Body of pancreas (tissue), 4 donors: ENCODE data around the gene NECTIN4. TPM values are rescaled to one million over a fixed set of nuclear protein-coding genes. Genes with fewer than 3 reads are reported as not detected.

Source experiments
- ATAC-seq: fragments of 150-250 bp; one replicate; pipeline ENCODE4 v1.9.1; 2016
- DNase-seq, 4 donors: peaks; one replicate each; pipeline ENCODE4 v3.0.0-alpha.2; 2019
- H3K27ac ChIP-seq, 4 donors: fragments of 200-600 bp; sonication (generic); 1 replicate in 3 of 4; 2 replicates in 1 of 4; pipeline versions ENCODE4 v1.5.1 to v1.6.1; 2016 to 2019; ENCODE audit warnings: mild to moderate bottlenecking in 1 of 4, mixed read lengths in 1 of 4, moderate library complexity in 1 of 4
- H3K27me3 ChIP-seq, 2 donors: fragments of 200-600 bp; sonication (generic); one replicate each; pipeline ENCODE4 v1.6.0; 2016; ENCODE audit warnings: mild to moderate bottlenecking in 1 of 2
- H3K36me3 ChIP-seq, 2 donors: fragments of 200-600 bp; sonication (generic); replicated peaks in 1 of 2; 2 replicates each; pipeline ENCODE4 v1.5.1; 2016; ENCODE audit warnings: low read depth in 2 of 2; ENCODE audit not compliant: insufficient read depth in 1 of 2
- H3K4me1 ChIP-seq: fragments of 200-600 bp; sonication (generic); one replicate; pipeline ENCODE4 v1.6.0; 2016
- H3K4me3 ChIP-seq, 2 donors: fragments of 200-600 bp; sonication (generic); 1 replicate in 1 of 2; 2 replicates in 1 of 2; pipeline ENCODE4 v1.5.1; 2016 to 2019
- H3K9me3 ChIP-seq, 3 donors: fragments of 200-600 bp; sonication (generic); 1 replicate in 2 of 3; 2 replicates in 1 of 3; pipeline ENCODE4 v1.5.1; 2016
- CTCF ChIP-seq, 7 experiments: fragments of 450-650 bp in 4 of 7; fragments of 200-600 bp in 3 of 7; sonication (generic) in 3 of 7; IDR thresholded peaks; one replicate each; pipeline ENCODE4 v1.5.1; 2016 to 2019; ENCODE audit warnings: antibody characterized with exemption in 7 of 7
- POLR2A ChIP-seq, 3 donors: fragments of 450-650 bp; IDR thresholded peaks; one replicate each; pipeline ENCODE4 v1.6.1; 2016; ENCODE audit warnings: antibody characterized with exemption in 3 of 3, mild to moderate bottlenecking in 2 of 3
- WGBS, 2 donors: methylation state at CpG; one replicate each; pipeline ENCODE4 v1.1.5; 2017; 5-methylcytosine and 5-hydroxymethylcytosine counted together
- intact Hi-C: fragments of 100-400 bp; cut with DNase I; formaldehyde crosslinking; loops from one replicate; pipeline ENCODE4 v1.15.1; 2023
- total RNA-seq, 2 donors: library from RNA; depleted of rRNA; stranded (reverse); fragments of >200 nt; gene quantifications; one replicate each; pipeline ENCODE4 v1.1.0, GENCODE V29; 2016

Gene NECTIN4
- total RNA-seq, 2 donors from 2014 or later = 3.0 to 4.2 TPM

- no peaks in the 10 kb centered on the region for H3K36me3 ChIP-seq
- DNase-seq (no peak), ATAC-seq (no peak)
- H3K27me3 ChIP-seq = no peaks in the 10 kb centered on the region
- H3K4me1 ChIP-seq = peaks cover 55% of the 10 kb centered on the region
- H3K4me3 ChIP-seq = no peak overlapping the region
- TF ChIP-seq CTCF (IDR thresholded peaks at IDR 0.05) (no peak), POLR2A (IDR thresholded peaks at IDR 0.05) (no peak)
- 41 to 45% methylated on average over 1 of the region's 1 CpG for WGBS, 2 donors
- H3K27ac ChIP-seq = no peak overlapping the region
- H3K9me3 ChIP-seq = no peaks in the 10 kb centered on the region
- intact Hi-C loops = no loop called here
These were observed 24.6 kb upstream of the NECTIN4 start for GRCh38 chr1:161113915-161114314.

GRCh38 chr1:161111527-161111926, 22.2 kb upstream of the NECTIN4 start:
- H3K4me1 ChIP-seq = peaks cover 42% of the 10 kb centered on the region
- no peak for TF ChIP-seq CTCF (IDR thresholded peaks at IDR 0.05)
- TF ChIP-seq POLR2A (IDR thresholded peaks at IDR 0.05) = no peak

GRCh38 chr1:161111117-161111516, 21.8 kb upstream of the NECTIN4 start:
- Histone ChIP-seq H3K27ac (no peak overlapping the region), H3K4me1 (peaks cover 38% of the 10 kb centered on the region), H3K9me3 (no peaks in the 10 kb centered on the region), H3K36me3 (no peaks in the 10 kb centered on the region), H3K27me3 (no peaks in the 10 kb centered on the region), H3K4me3 (no peak overlapping the region)
- no peak for DNase-seq
- intact Hi-C loops = no loop called here
- ATAC-seq = no peak
- no peak for TF ChIP-seq CTCF (IDR thresholded peaks at IDR 0.05)
- TF ChIP-seq POLR2A (IDR thresholded peaks at IDR 0.05) = no peak
- WGBS, 2 donors = 85 to 91% methylated on average over 3 of the region's 3 CpGs

More at GRCh38 chr1:161111527-161111926, 22.2 kb upstream of the NECTIN4 start:
- no peaks in the 10 kb centered on the region for H3K9me3 ChIP-seq
- H3K27me3 ChIP-seq = no peaks in the 10 kb centered on the region
- DNase-seq (no peak), ATAC-seq (no peak)
- H3K4me3 ChIP-seq = no peak overlapping the region
- no peak overlapping the region for H3K27ac ChIP-seq
- intact Hi-C loops = no loop called here
- H3K36me3 ChIP-seq = no peaks in the 10 kb centered on the region
- WGBS, 2 donors = 60 to 88% methylated on average over 2 of the region's 2 CpGs

- Histone ChIP-seq H3K36me3 (peaks cover 0 to 2% of the 10 kb centered on the region in 2 donors), H3K4me1 (no peaks in the 10 kb centered on the region), H3K27ac (no peak overlapping the region), H3K4me3 (no peak overlapping the region), H3K9me3 (no peaks in the 10 kb centered on the region), H3K27me3 (no peaks in the 10 kb centered on the region)
- intact Hi-C loops = no loop called here
- no peak for TF ChIP-seq CTCF (IDR thresholded peaks at IDR 0.05)
- no peak for TF ChIP-seq POLR2A (IDR thresholded peaks at IDR 0.05)
- 100% methylated on average over 1 of the region's 1 CpG for WGBS, 2 donors
- no peak for DNase-seq
- no peak for ATAC-seq
These were observed 17.1 kb upstream of the NECTIN4 start for GRCh38 chr1:161106431-161106830.

- TF ChIP-seq CTCF (IDR thresholded peaks at IDR 0.05) = no peak
- no peak for TF ChIP-seq POLR2A (IDR thresholded peaks at IDR 0.05)
- WGBS, 2 donors = 75 to 82% methylated on average over 2 of the region's 2 CpGs
- ATAC-seq = no peak
These were observed 11.2 kb upstream of the NECTIN4 start for GRCh38 chr1:161100556-161100955.

More at GRCh38 chr1:161100556-161100955, 11.2 kb upstream of the NECTIN4 start:
- Histone ChIP-seq H3K9me3 (no peaks in the 10 kb centered on the region), H3K36me3 (peaks cover 0 to 3% of the 10 kb centered on the region in 2 donors), H3K4me3 (no peak overlapping the region), H3K27me3 (no peaks in the 10 kb centered on the region), H3K4me1 (peaks cover 20% of the 10 kb centered on the region), H3K27ac (no peak overlapping the region)
- DNase-seq = no peak
- intact Hi-C loops = loop anchor here (5.0 kb wide), 1 partner anchor 33 kb away; the partner anchor contains the start of gene ARHGAP30
